K562 (cell line): ENCODE results near the gene ZNF521. TPM values are rescaled to one million over a fixed set of nuclear protein-coding genes. Genes with fewer than 3 reads are reported as not detected.

Experiments
- ATAC-seq: fragments of 200-7000 bp; cut with Tn5 transposase; 3 replicates; pipeline ENCODE4 v1.9.1; 2020; ENCODE audit warnings: moderate library complexity
- BruUV-seq: library from RNA; stranded (reverse); fragments of 400-500 nt; replicated peaks from 2 replicates; lab custom pipeline; 2021; lab: Mats Ljungman, UMichigan
- CTCF ChIA-PET: fragments of 300-600 bp; formaldehyde crosslinking; extraction: SDS; loops from one replicate; lab custom pipeline; 2021; ENCODE audit warnings: low intra/inter-chr PET ratio; lab: Yijun Ruan, JAX
- POLR2A ChIA-PET: fragments of 300-600, 350-650 bp; sonication (Branson Sonifier 250); formaldehyde crosslinking; extraction: SDS; loops from one replicate; lab custom pipeline; 2021; ENCODE audit warnings: antibody characterized with exemption, inconsistent platforms; lab: Yijun Ruan, JAX
- DNase-seq, 4 experiments: peaks; one replicate each; pipeline versions ENCODE4 v3.0.0 to v3.0.0-alpha.2; 2011 to 2018; ENCODE audit warnings: low spot score in 3 of 4, mixed read lengths in 3 of 4; ENCODE audit errors: extremely low read depth in 1 of 4
- FAIRE-seq: peaks from 2 replicates; lab custom pipeline; 2011; peaks lifted over from hg19 to GRCh38; lab: Jason Lieb, UNC
- H2AFZ ChIP-seq: 2 replicates; pipeline ENCODE4 v1.6.0; 2011; ENCODE audit warnings: low read depth, low read length, control low read depth, inconsistent platforms
- H3K27ac ChIP-seq: fragments of 200-600 bp; 3 replicates; pipeline ENCODE4 v1.8.0; 2011; ENCODE audit warnings: low read depth, mild to moderate bottlenecking, control low read depth, inconsistent platforms, low read length, moderate library complexity, mixed read lengths; ENCODE audit errors: extremely low read depth
- H3K27me3 ChIP-seq, 2 experiments: fragments of 300-600 bp in 1 of 2; 2 replicates in 1 of 2; 3 replicates in 1 of 2; pipeline versions ENCODE4 v1.6.0 to v1.8.0; 2011; ENCODE audit warnings: inconsistent platforms in 2 of 2, low read length in 2 of 2, mild to moderate bottlenecking in 1 of 2, mixed read lengths in 1 of 2, moderate library complexity in 1 of 2; ENCODE audit not compliant: control insufficient read depth in 2 of 2, insufficient read depth in 2 of 2
- H3K36me3 ChIP-seq: fragments of 300-600 bp; 3 replicates; pipeline ENCODE4 v1.8.0; 2011; ENCODE audit warnings: mild to moderate bottlenecking, low read length, inconsistent platforms; ENCODE audit not compliant: control insufficient read depth, insufficient read depth
- H3K4me1 ChIP-seq, 2 experiments: fragments of 200-600 bp in 1 of 2; replicated peaks in 1 of 2; 2 replicates in 1 of 2; 3 replicates in 1 of 2; pipeline versions ENCODE4 v1.5.1 to v1.8.0; 2011; ENCODE audit warnings: inconsistent platforms in 2 of 2, low read length in 2 of 2, mild to moderate bottlenecking in 1 of 2, mixed read lengths in 1 of 2, moderate library complexity in 1 of 2; ENCODE audit not compliant: control insufficient read depth in 2 of 2, insufficient read depth in 2 of 2
- H3K4me2 ChIP-seq: 2 replicates; pipeline ENCODE4 v1.6.1; 2011; ENCODE audit warnings: low read length, control low read depth, inconsistent platforms, mixed read lengths; ENCODE audit not compliant: insufficient read depth
- H3K4me3 ChIP-seq: fragments of 200-600 bp; sonication (generic), shearing (Covaris generic); 2 replicates; pipeline ENCODE4 v1.5.1; 2016; ENCODE audit warnings: control low read depth, inconsistent platforms
- H3K79me2 ChIP-seq: fragments of 200-600 bp; 3 replicates; pipeline ENCODE4 v1.8.0; 2011; ENCODE audit warnings: low read length, inconsistent platforms; ENCODE audit not compliant: control insufficient read depth, insufficient read depth
- H3K9ac ChIP-seq, 2 experiments: 2 replicates each; pipeline versions ENCODE4 v1.6.0 to v1.6.1; 2011; ENCODE audit warnings: low read depth in 2 of 2, low read length in 2 of 2, control low read depth in 1 of 2, inconsistent platforms in 1 of 2, mild to moderate bottlenecking in 1 of 2, mixed read lengths in 1 of 2; ENCODE audit not compliant: insufficient read depth in 1 of 2
- H3K9me1 ChIP-seq: one replicate; pipeline ENCODE4 v1.6.0; 2011; ENCODE audit warnings: inconsistent platforms, mild to moderate bottlenecking, low read length, moderate library complexity; ENCODE audit not compliant: control insufficient read depth, insufficient read depth
- H3K9me3 ChIP-seq: replicated peaks from 2 replicates; pipeline ENCODE4 v1.5.1; 2011; ENCODE audit warnings: low read depth, low read length, inconsistent platforms; ENCODE audit not compliant: control insufficient read depth, insufficient read depth
- H4K20me1 ChIP-seq: replicated peaks from 2 replicates; pipeline ENCODE4 v1.6.1; 2011; ENCODE audit warnings: low read length, inconsistent platforms, mixed read lengths; ENCODE audit not compliant: control insufficient read depth, insufficient read depth
- CBFB ChIP-seq: sonication (generic); formaldehyde crosslinking; IDR thresholded peaks from 2 replicates; pipeline ENCODE4 v1.4.0; 2020; ENCODE audit warnings: mild to moderate bottlenecking, missing genetic modification reagents
- ETV6 ChIP-seq, 3 experiments: fragments of 150-350 bp in 1 of 3; sonication (generic) in 1 of 3; formaldehyde crosslinking in 1 of 3; IDR thresholded peaks; 2 replicates each; pipeline versions ENCODE4 v1.6.1 to v1.8.0; 2014 to 2022; ENCODE audit warnings: borderline replicate concordance in 2 of 3, low read depth in 2 of 3, antibody characterized with exemption in 1 of 3, low read length in 1 of 3, mild to moderate bottlenecking in 1 of 3, missing genetic modification reagents in 1 of 3
- HMG20B ChIP-seq: fragments of 250-450 bp; sonication (Bioruptor Pico); IDR thresholded peaks from 2 replicates; pipeline ENCODE4 v1.5.0; 2021; ENCODE audit warnings: mild to moderate bottlenecking
- MNT ChIP-seq, 2 experiments: fragments of 450-650 bp; conservative IDR thresholded peaks; 2 replicates each; pipeline ENCODE4 v1.6.1; 2017; ENCODE audit warnings: mild to moderate bottlenecking in 2 of 2, moderate library complexity in 2 of 2
- ZBTB40 ChIP-seq, 2 experiments: fragments of 450-650 bp in 1 of 2; sonication (generic) in 1 of 2; formaldehyde crosslinking in 1 of 2; IDR thresholded peaks; 2 replicates each; pipeline versions ENCODE4 v1.7.1 to v1.9.0; 2016 to 2022; ENCODE audit warnings: inconsistent platforms in 1 of 2, mild to moderate bottlenecking in 1 of 2, missing genetic modification reagents in 1 of 2
- ZSCAN32 ChIP-seq: fragments of 450-650 bp; formaldehyde crosslinking; IDR thresholded peaks from 2 replicates; pipeline ENCODE4 v1.4.0; 2020; ENCODE audit warnings: mild to moderate bottlenecking, moderate library complexity
- WGBS: fragments of 100-300 bp; shearing (Covaris generic); methylation state at CpG from one replicate; pipeline ENCODE4 v1.1.6; 2016; ENCODE audit warnings: low coverage, mixed read lengths; ENCODE audit not compliant: insufficient coverage; ENCODE audit errors: missing lambda C conversion rate; 5-methylcytosine and 5-hydroxymethylcytosine counted together
- in situ Hi-C: fragments of 300-500 bp; cut with MboI; formaldehyde crosslinking; loops from 4 replicates; pipeline ENCODE4 v1.15.0; 2018; ENCODE audit warnings: inconsistent platforms, mixed read lengths
- intact Hi-C: fragments of 100-400 bp; cut with micrococcal nuclease; formaldehyde crosslinking; loops from 2 replicates; pipeline ENCODE4 v1.14.2; 2022
- polyA plus RNA-seq, 8 experiments: library from polyadenylated mRNA; depleted of rRNA in 4 of 8; stranded (reverse) in 5 of 8; unstranded in 3 of 8; fragments of >200 nt; fragmentation: Nextera tagmentation in 2 of 8; fragmentation: Illumina TruSeq in 1 of 8; extraction: Ambion mirVana in 2 of 8; extraction: Trizol in 1 of 8; gene quantifications; 2 replicates each; pipeline versions ENCODE4 v1.2.1 to v1.2.3, GENCODE V29; 2011 to 2014; ENCODE audit warnings: inconsistent platforms in 1 of 8, missing spikeins in 1 of 8
- total RNA-seq, 7 experiments: library from RNA; depleted of rRNA in 6 of 7; stranded (reverse); fragments of >200 nt in 6 of 7; fragmentation: Illumina TruSeq in 2 of 7; extraction: Trizol in 2 of 7; gene quantifications; 2 replicates each; pipeline versions ENCODE4 v1.2.1 to v1.2.3, GENCODE V29; 2011 to 2021; ENCODE audit warnings: low replicate concordance in 1 of 7

Gene ZNF521
- total and polyA plus RNA-seq, 9 of the 15 experiments (the other 6 are each of a cell fraction or from before 2014, with no cell fraction given), result 1.2 to 5.8 (median 1.6) TPM

- no peaks in the 10 kb centered on the region for H4K20me1 ChIP-seq
- ChIA-PET POLR2A (interaction anchor here (0.8 kb wide), 1 partner anchor 8 kb away, joined by 3 read pairs; no protein-coding TSS in a partner anchor), CTCF (interaction anchor here (0.6 kb wide), 1 partner anchor 10 kb away, joined by 3 read pairs; no protein-coding TSS in a partner anchor)
- H3K36me3 ChIP-seq, result no peaks in the 10 kb centered on the region
- intact Hi-C loops, result no loop called here
- no peaks in the 10 kb centered on the region for H3K9me3 ChIP-seq
- no peaks in the 10 kb centered on the region for H3K79me2 ChIP-seq
- in situ Hi-C loops, result no loop called here
- TF ChIP-seq ZBTB40 (IDR thresholded peaks at IDR 0.05) (peak; percentile 55; the same call in 1 of the 2 replicates), ZBTB40 (CRISPR knock-in tag; IDR thresholded peaks at IDR 0.05) (no peak), HMG20B (no peak), MNT (conservative IDR thresholded peaks at IDR 0.05) (no peak), CBFB (no peak), ZSCAN32 (CRISPR knock-in tag) (no peak), ETV6 (IDR thresholded peaks at IDR 0.05; ENCODE audit: borderline replicate concordance in 1 of 2, low read depth in 2 of 2, low read length in 1 of 2) (no peak), ETV6 (CRISPR knock-in tag; IDR thresholded peaks at IDR 0.05; ENCODE audit: borderline replicate concordance) (no peak)
- ATAC-seq, result no peak
- DNase-seq, result no peak
- H3K9ac ChIP-seq, result no peak overlapping the region
- no peak overlapping the region for H3K27ac ChIP-seq
- no peak overlapping the region for H3K4me2 ChIP-seq
- no peak overlapping the region for H2AFZ ChIP-seq
- no peak for FAIRE-seq
- H3K27me3 ChIP-seq, result no peaks in the 10 kb centered on the region
- no peak overlapping the region for H3K4me3 ChIP-seq
- no peaks in the 10 kb centered on the region for H3K9me1 ChIP-seq
- H3K4me1 ChIP-seq, result no peaks in the 10 kb centered on the region
- WGBS, result 8% methylated on average over 2 of the region's 2 CpGs
- BruUV-seq, result no TSS peak
Observed at GRCh38 chr18:25248755-25249154, 103.2 kb downstream of the ZNF521 start.
